Coronary artery (tissue), 2 donors: ENCODE results near the gene REC114.

ENCODE experiments used
- DNase-seq: peaks from one replicate; pipeline ENCODE4 v3.0.0-alpha.2; 2017; ENCODE audit warnings: low spot score
- H3K27ac ChIP-seq, 2 donors: fragments of 200-600 bp; sonication (generic); one replicate each; pipeline ENCODE4 v1.5.1; 2016 to 2019
- H3K4me3 ChIP-seq: fragments of 200-600 bp; sonication (generic); 2 replicates; pipeline ENCODE4 v1.5.1; 2016; ENCODE audit warnings: mild to moderate bottlenecking, moderate library complexity
- TF ChIP-seq, protein P1 (sequence below): fragments of 200-600 bp; sonication (generic); IDR thresholded peaks from one replicate; pipeline ENCODE4 v1.5.1; 2019; ENCODE audit warnings: antibody characterized with exemption

REC114 gene

GRCh38 chr15:73605759-73606436 is 162.9 kb downstream of the REC114 start:
- Histone ChIP-seq H3K4me3 (no peak overlapping the region), H3K27ac (no peak overlapping the region)
- DNase-seq: no peak
- TF ChIP-seq, protein P1, sequence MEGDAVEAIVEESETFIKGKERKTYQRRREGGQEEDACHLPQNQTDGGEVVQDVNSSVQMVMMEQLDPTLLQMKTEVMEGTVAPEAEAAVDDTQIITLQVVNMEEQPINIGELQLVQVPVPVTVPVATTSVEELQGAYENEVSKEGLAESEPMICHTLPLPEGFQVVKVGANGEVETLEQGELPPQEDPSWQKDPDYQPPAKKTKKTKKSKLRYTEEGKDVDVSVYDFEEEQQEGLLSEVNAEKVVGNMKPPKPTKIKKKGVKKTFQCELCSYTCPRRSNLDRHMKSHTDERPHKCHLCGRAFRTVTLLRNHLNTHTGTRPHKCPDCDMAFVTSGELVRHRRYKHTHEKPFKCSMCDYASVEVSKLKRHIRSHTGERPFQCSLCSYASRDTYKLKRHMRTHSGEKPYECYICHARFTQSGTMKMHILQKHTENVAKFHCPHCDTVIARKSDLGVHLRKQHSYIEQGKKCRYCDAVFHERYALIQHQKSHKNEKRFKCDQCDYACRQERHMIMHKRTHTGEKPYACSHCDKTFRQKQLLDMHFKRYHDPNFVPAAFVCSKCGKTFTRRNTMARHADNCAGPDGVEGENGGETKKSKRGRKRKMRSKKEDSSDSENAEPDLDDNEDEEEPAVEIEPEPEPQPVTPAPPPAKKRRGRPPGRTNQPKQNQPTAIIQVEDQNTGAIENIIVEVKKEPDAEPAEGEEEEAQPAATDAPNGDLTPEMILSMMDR: no peak

DNA sequence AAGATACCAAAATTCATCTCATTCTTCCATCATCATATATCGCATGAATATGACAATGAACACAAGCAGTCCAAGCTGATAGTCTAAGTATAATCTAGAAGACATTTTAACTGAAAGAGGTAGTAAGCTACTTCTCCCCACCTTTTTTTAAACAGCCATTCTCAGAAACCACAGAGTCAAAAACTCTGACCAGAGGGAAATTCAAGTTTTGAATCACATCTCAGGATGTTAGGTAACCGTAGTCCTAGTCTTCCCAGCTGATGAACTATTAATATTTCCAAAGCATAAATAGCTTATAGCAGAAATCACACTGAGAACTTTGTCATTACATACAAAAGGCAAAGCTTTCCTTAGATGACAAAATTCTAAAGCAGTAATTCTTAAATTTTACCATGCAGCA is 164.4 kb downstream of the REC114 start:
- Histone ChIP-seq H3K27ac (no peak overlapping the region), H3K4me3 (no peak overlapping the region)
- TF ChIP-seq, protein P1: no peak
- no peak for DNase-seq

DNA sequence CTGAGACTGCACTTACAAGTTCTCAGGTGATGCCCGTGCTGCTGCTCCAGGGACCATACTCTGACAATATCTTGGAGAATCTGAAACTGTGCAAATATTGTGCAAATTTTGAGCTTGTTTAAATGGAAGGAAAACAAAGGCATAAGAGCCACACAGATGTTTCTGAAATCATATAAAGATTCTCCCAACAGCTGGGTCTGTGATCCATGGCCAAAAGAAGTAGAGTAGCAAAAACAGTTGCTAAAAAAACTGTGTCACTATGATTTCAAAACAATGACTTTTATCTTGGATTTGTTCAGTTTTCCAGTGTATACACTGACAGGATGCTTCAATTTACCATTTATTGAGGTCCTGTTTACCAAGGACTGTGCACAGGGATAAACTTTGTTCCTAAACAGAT is 164.9 kb downstream of the REC114 start:
- H3K4me3 ChIP-seq: no peak overlapping the region
- DNase-seq: no peak
- H3K27ac ChIP-seq: no peak overlapping the region
- TF ChIP-seq, protein P1: no peak

- Histone ChIP-seq H3K27ac (peak overlapping the region in 1 of 2 donors; percentile 42), H3K4me3 (no peak overlapping the region)
- TF ChIP-seq, protein P1: no peak
- DNase-seq: no peak
These were observed 165.5 kb downstream of the REC114 start for GRCh38 chr15:73608475-73608874.

- TF ChIP-seq, protein P1: no peak
- no peak overlapping the region for H3K4me3 ChIP-seq
- no peak for DNase-seq
- peak overlapping the region in 1 of 2 donors; percentile 42 for H3K27ac ChIP-seq
These were observed 166.0 kb downstream of the REC114 start for GRCh38 chr15:73608941-73609340.
